H9 (cell line): ENCODE measurements around the gene HOXC12. TPM values are rescaled to one million over a fixed set of nuclear protein-coding genes. Genes with fewer than 3 reads are reported as not detected.

Source experiments
- DNase-seq: peaks from one replicate; pipeline ENCODE4 v3.0.0-alpha.2; 2017
- H2AFZ ChIP-seq: one replicate; pipeline ENCODE4 v1.6.1; 2013; ENCODE audit warnings: mild to moderate bottlenecking, low read length, control low read depth, moderate library complexity
- H2AK5ac ChIP-seq: 2 replicates; pipeline ENCODE4 v1.6.1; 2013; ENCODE audit warnings: low read length, control low read depth, mixed read lengths; ENCODE audit not compliant: insufficient read length
- H2BK120ac ChIP-seq: one replicate; pipeline ENCODE4 v1.6.1; 2013; ENCODE audit warnings: low read depth, mild to moderate bottlenecking, low read length, control low read depth, inconsistent platforms; ENCODE audit not compliant: poor library complexity, severe bottlenecking
- H2BK12ac ChIP-seq: 2 replicates; pipeline ENCODE4 v1.6.1; 2013; ENCODE audit warnings: low read length, control low read depth, mixed read lengths, low read depth; ENCODE audit not compliant: insufficient read length
- H2BK15ac ChIP-seq: 2 replicates; pipeline ENCODE4 v1.6.1; 2013; ENCODE audit warnings: low read depth, low read length, control low read depth
- H2BK20ac ChIP-seq: one replicate; pipeline ENCODE4 v1.6.1; 2013; ENCODE audit warnings: low read depth, mild to moderate bottlenecking, low read length, control low read depth, inconsistent platforms; ENCODE audit not compliant: poor library complexity, severe bottlenecking
- H2BK5ac ChIP-seq: 2 replicates; pipeline ENCODE4 v1.6.1; 2013; ENCODE audit warnings: low read length, control low read depth, mixed read lengths; ENCODE audit not compliant: insufficient read length
- H3K14ac ChIP-seq: 2 replicates; pipeline ENCODE4 v1.6.1; 2013; ENCODE audit warnings: low read length, control low read depth; ENCODE audit not compliant: insufficient read depth
- H3K18ac ChIP-seq: 2 replicates; pipeline ENCODE4 v1.6.1; 2013; ENCODE audit warnings: low read depth, mild to moderate bottlenecking, mixed read lengths, low read length, control low read depth; ENCODE audit not compliant: insufficient read length
- H3K23ac ChIP-seq: 2 replicates; pipeline ENCODE4 v1.6.1; 2013; ENCODE audit warnings: low read length, control low read depth, mixed read lengths, low read depth; ENCODE audit not compliant: insufficient read length
- H3K23me2 ChIP-seq: 2 replicates; pipeline ENCODE4 v1.6.1; 2013; ENCODE audit warnings: low read depth, mild to moderate bottlenecking, mixed read lengths, low read length, control low read depth; ENCODE audit not compliant: insufficient read length, poor library complexity, severe bottlenecking
- H3K27ac ChIP-seq: 2 replicates; pipeline ENCODE4 v1.5.1; 2013; ENCODE audit warnings: low read length, control low read depth, mixed read lengths, low read depth; ENCODE audit not compliant: insufficient read length
- H3K27me3 ChIP-seq: 2 replicates; pipeline ENCODE4 v1.6.1; 2013; ENCODE audit warnings: low read length, control low read depth, inconsistent platforms; ENCODE audit not compliant: insufficient read depth
- H3K4ac ChIP-seq: 2 replicates; pipeline ENCODE4 v1.6.1; 2013; ENCODE audit warnings: low read depth, mild to moderate bottlenecking, control low read depth, inconsistent platforms, low read length, moderate library complexity
- H3K4me1 ChIP-seq: 2 replicates; pipeline ENCODE4 v1.6.1; 2013; ENCODE audit warnings: low read length, control low read depth, inconsistent platforms; ENCODE audit not compliant: insufficient read depth
- H3K4me2 ChIP-seq: 2 replicates; pipeline ENCODE4 v1.6.1; 2013; ENCODE audit warnings: low read length, control low read depth, mixed read lengths; ENCODE audit not compliant: insufficient read length, insufficient read depth
- H3K56ac ChIP-seq: 2 replicates; pipeline ENCODE4 v1.6.1; 2013; ENCODE audit warnings: low read depth, mild to moderate bottlenecking, mixed read lengths, low read length, control low read depth; ENCODE audit not compliant: insufficient read length
- H3K79me1 ChIP-seq: 2 replicates; pipeline ENCODE4 v1.6.1; 2013; ENCODE audit warnings: low read depth, mild to moderate bottlenecking, moderate library complexity, low read length, control low read depth, inconsistent platforms; ENCODE audit not compliant: insufficient read depth, poor library complexity, severe bottlenecking
- H3K79me2 ChIP-seq: 2 replicates; pipeline ENCODE4 v1.6.1; 2013; ENCODE audit warnings: low read length, control low read depth, inconsistent platforms; ENCODE audit not compliant: insufficient read depth
- H3K9ac ChIP-seq: 2 replicates; pipeline ENCODE4 v1.6.1; 2013; ENCODE audit warnings: low read length, control low read depth, mixed read lengths; ENCODE audit not compliant: insufficient read length; ENCODE audit errors: extremely low read depth
- H3K9me3 ChIP-seq: one replicate; pipeline ENCODE4 v1.6.1; 2013; ENCODE audit warnings: low read depth, low read length, inconsistent platforms; ENCODE audit not compliant: control insufficient read depth
- H3T11ph ChIP-seq: one replicate; pipeline ENCODE4 v1.6.1; 2013; ENCODE audit warnings: mild to moderate bottlenecking, low read length, control low read depth, inconsistent platforms
- H4K20me1 ChIP-seq: one replicate; pipeline ENCODE4 v1.6.1; 2013; ENCODE audit not compliant: control insufficient read depth, insufficient read length, insufficient read depth
- H4K5ac ChIP-seq: 2 replicates; pipeline ENCODE4 v1.6.1; 2013; ENCODE audit warnings: low read depth, mild to moderate bottlenecking, mixed read lengths, low read length, control low read depth; ENCODE audit not compliant: insufficient read length
- H4K8ac ChIP-seq: replicated peaks from 2 replicates; pipeline ENCODE4 v1.6.1; 2013; ENCODE audit warnings: low read length, control low read depth, mixed read lengths, low read depth; ENCODE audit not compliant: insufficient read length
- H4K91ac ChIP-seq: 2 replicates; pipeline ENCODE4 v1.6.1; 2013; ENCODE audit warnings: low read depth, mild to moderate bottlenecking, moderate library complexity, mixed read lengths, low read length, control low read depth; ENCODE audit not compliant: insufficient read length
- H3K27ac Mint-ChIP-seq, 3 experiments: 2 replicates in 2 of 3; 3 replicates in 1 of 3; pipeline ENCODE4 v1.8.0; 2020 to 2021; ENCODE audit warnings: mixed read lengths in 3 of 3, mild to moderate bottlenecking in 1 of 3, moderate library complexity in 1 of 3
- H3K27me3 Mint-ChIP-seq: 2 replicates; pipeline ENCODE4 v1.8.0; 2021; ENCODE audit warnings: low read depth, mild to moderate bottlenecking, moderate library complexity, mixed read lengths
- H3K36me3 Mint-ChIP-seq, 3 experiments: 2 replicates in 2 of 3; 3 replicates in 1 of 3; pipeline ENCODE4 v1.8.0; 2020 to 2021; ENCODE audit warnings: low read depth in 3 of 3, mixed read lengths in 3 of 3; ENCODE audit not compliant: insufficient read depth in 1 of 3
- H3K4me1 Mint-ChIP-seq, 2 experiments: 2 replicates each; pipeline ENCODE4 v1.8.0; 2020; ENCODE audit warnings: mixed read lengths in 2 of 2
- H3K4me3 Mint-ChIP-seq, 2 experiments: 2 replicates in 1 of 2; 3 replicates in 1 of 2; pipeline ENCODE4 v1.8.0; 2020 to 2021; ENCODE audit warnings: mild to moderate bottlenecking in 2 of 2, mixed read lengths in 2 of 2, moderate library complexity in 1 of 2
- H3K9me3 Mint-ChIP-seq, 2 experiments: 2 replicates in 1 of 2; 3 replicates in 1 of 2; pipeline ENCODE4 v1.8.0; 2020; ENCODE audit warnings: mild to moderate bottlenecking in 2 of 2, mixed read lengths in 2 of 2, moderate library complexity in 1 of 2
- CTCF ChIP-seq: fragments of 200-600 bp; sonication (generic); conservative IDR thresholded peaks from 3 replicates; pipeline ENCODE4 v1.8.0; 2021; ENCODE audit warnings: antibody characterized with exemption, mild to moderate bottlenecking
- WGBS: extraction: QIAGEN DNeasy Blood & Tissue Kit; methylation state at CpG from one replicate; pipeline ENCODE4 v1.1.7; 2013; ENCODE audit warnings: missing lambda C conversion rate, low lambda C conversion rate, mixed read lengths; ENCODE audit not compliant: insufficient read length; ENCODE audit errors: extremely low coverage; 5-methylcytosine and 5-hydroxymethylcytosine counted together
- total RNA-seq: library from RNA; stranded (reverse); gene quantifications from 2 replicates; pipeline ENCODE4 v1.2.1, GENCODE V29; 2021

The HOXC12 gene
- total RNA-seq, 1 experiment from 2014 or later, result not detected

DNA sequence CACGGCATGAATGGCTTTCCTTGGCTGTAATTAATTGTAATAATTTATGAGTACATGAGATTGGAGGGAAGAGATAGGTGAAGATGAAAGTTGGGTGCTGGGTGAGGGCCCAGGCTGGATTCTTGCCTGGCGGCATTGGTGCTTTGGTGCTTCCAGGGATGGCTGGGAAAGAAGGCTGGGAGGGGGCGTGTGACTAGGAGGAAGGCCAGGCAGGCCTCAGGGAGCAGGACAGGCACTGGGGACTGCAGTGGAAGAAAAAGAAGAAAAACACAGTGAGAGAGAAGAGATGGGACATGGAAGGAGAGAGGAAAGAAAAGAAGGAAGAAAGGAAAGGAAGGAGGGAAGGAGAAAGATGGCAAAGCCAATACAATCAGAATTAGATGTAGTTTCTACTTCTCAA is 48.9 kb downstream of the HOXC12 start:
- Histone ChIP-seq H3K14ac (no peak overlapping the region), H4K8ac (no peak overlapping the region), H3K79me2 (no peaks in the 10 kb centered on the region), H3K4me2 (no peak overlapping the region), H2AFZ (no peak overlapping the region), H3K27me3 (peaks cover 97% of the 10 kb centered on the region), H2BK120ac (no peak overlapping the region), H2BK15ac (no peak overlapping the region), H3K9ac (no peak overlapping the region), H3K4me1 (no peaks in the 10 kb centered on the region), H3K23me2 (no peaks in the 10 kb centered on the region), H3K18ac (no peak overlapping the region), H3T11ph (no peak overlapping the region), H3K4ac (no peak overlapping the region), H2AK5ac (no peak overlapping the region), H2BK12ac (no peak overlapping the region), H4K20me1 (no peaks in the 10 kb centered on the region), H3K23ac (no peak overlapping the region), H2BK5ac (no peak overlapping the region), H4K5ac (no peak overlapping the region), H4K91ac (no peak overlapping the region), H3K27ac (no peak overlapping the region), H2BK20ac (no peak overlapping the region), H3K56ac (no peak overlapping the region), H3K79me1 (no peaks in the 10 kb centered on the region), H3K9me3 (no peaks in the 10 kb centered on the region)
- peaks cover 4 to 10% of the 10 kb centered on the region in 2 experiments; a peak in 3 of 4 replicates for H3K4me1 Mint-ChIP-seq
- TF ChIP-seq CTCF, result no peak
- no peak for DNase-seq
- peaks cover 100% of the 10 kb centered on the region for H3K27me3 Mint-ChIP-seq
- no CpG with 5 or more reads among the region's 3 CpGs for WGBS
- H3K27ac Mint-ChIP-seq, result no peak overlapping the region
- H3K36me3 Mint-ChIP-seq, result no peaks in the 10 kb centered on the region
- no peak overlapping the region; a peak in 1 of 5 replicates for H3K4me3 Mint-ChIP-seq
- peaks cover 4 to 9% of the 10 kb centered on the region in 2 experiments; a peak in 3 of 5 replicates for H3K9me3 Mint-ChIP-seq
